ENCODE results near the gene RAB27B.

DNA sequence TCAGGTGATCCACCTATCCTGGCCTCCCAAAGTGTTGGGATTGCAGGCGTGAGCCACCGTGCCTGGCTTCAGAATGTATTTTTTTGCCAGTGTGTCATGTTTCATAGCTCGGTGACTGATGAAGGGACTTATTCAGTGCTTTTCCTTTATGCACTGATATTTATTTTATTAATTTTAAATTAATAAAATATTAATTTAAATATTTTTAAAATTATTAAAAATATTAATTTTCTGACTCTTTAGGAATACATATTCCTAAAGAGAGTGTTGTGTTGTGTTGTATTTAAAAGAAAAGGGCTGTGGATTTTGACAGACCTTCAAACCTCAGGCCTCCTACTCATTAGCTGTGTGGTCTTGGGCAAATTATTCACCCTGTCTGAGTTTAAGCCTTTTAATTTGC is 22.3 kb downstream of the RAB27B start:
- TF ChIP-seq ZNF8 (CRISPR knock-in tag; IDR thresholded peaks at IDR 0.05): no peak
- no peak for TF ChIP-seq CSDC2 (CRISPR knock-in tag; IDR thresholded peaks at IDR 0.05)
- no peak for TF ChIP-seq TCF4 (CRISPR knock-in tag; IDR thresholded peaks at IDR 0.05; ENCODE audit: borderline replicate concordance)
- TF ChIP-seq, protein P1, sequence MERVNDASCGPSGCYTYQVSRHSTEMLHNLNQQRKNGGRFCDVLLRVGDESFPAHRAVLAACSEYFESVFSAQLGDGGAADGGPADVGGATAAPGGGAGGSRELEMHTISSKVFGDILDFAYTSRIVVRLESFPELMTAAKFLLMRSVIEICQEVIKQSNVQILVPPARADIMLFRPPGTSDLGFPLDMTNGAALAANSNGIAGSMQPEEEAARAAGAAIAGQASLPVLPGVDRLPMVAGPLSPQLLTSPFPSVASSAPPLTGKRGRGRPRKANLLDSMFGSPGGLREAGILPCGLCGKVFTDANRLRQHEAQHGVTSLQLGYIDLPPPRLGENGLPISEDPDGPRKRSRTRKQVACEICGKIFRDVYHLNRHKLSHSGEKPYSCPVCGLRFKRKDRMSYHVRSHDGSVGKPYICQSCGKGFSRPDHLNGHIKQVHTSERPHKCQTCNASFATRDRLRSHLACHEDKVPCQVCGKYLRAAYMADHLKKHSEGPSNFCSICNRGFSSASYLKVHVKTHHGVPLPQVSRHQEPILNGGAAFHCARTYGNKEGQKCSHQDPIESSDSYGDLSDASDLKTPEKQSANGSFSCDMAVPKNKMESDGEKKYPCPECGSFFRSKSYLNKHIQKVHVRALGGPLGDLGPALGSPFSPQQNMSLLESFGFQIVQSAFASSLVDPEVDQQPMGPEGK (CRISPR knock-in tag; IDR thresholded peaks at IDR 0.05; ENCODE audit: borderline replicate concordance): no peak
- no peak for TF ChIP-seq ZNF70 (CRISPR knock-in tag; IDR thresholded peaks at IDR 0.05)
- no peak for TF ChIP-seq SNAI2 (CRISPR knock-in tag; IDR thresholded peaks at IDR 0.05)
- no peak for TF ChIP-seq RARB (CRISPR knock-in tag; IDR thresholded peaks at IDR 0.05)
- TF ChIP-seq ZFP30 (CRISPR knock-in tag; IDR thresholded peaks at IDR 0.05): no peak
- TF ChIP-seq, protein P2, sequence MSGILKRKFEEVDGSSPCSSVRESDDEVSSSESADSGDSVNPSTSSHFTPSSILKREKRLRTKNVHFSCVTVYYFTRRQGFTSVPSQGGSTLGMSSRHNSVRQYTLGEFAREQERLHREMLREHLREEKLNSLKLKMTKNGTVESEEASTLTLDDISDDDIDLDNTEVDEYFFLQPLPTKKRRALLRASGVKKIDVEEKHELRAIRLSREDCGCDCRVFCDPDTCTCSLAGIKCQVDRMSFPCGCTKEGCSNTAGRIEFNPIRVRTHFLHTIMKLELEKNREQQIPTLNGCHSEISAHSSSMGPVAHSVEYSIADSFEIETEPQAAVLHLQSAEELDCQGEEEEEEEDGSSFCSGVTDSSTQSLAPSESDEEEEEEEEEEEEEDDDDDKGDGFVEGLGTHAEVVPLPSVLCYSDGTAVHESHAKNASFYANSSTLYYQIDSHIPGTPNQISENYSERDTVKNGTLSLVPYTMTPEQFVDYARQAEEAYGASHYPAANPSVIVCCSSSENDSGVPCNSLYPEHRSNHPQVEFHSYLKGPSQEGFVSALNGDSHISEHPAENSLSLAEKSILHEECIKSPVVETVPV (CRISPR knock-in tag; IDR thresholded peaks at IDR 0.05): no peak
- TF ChIP-seq, protein P3, sequence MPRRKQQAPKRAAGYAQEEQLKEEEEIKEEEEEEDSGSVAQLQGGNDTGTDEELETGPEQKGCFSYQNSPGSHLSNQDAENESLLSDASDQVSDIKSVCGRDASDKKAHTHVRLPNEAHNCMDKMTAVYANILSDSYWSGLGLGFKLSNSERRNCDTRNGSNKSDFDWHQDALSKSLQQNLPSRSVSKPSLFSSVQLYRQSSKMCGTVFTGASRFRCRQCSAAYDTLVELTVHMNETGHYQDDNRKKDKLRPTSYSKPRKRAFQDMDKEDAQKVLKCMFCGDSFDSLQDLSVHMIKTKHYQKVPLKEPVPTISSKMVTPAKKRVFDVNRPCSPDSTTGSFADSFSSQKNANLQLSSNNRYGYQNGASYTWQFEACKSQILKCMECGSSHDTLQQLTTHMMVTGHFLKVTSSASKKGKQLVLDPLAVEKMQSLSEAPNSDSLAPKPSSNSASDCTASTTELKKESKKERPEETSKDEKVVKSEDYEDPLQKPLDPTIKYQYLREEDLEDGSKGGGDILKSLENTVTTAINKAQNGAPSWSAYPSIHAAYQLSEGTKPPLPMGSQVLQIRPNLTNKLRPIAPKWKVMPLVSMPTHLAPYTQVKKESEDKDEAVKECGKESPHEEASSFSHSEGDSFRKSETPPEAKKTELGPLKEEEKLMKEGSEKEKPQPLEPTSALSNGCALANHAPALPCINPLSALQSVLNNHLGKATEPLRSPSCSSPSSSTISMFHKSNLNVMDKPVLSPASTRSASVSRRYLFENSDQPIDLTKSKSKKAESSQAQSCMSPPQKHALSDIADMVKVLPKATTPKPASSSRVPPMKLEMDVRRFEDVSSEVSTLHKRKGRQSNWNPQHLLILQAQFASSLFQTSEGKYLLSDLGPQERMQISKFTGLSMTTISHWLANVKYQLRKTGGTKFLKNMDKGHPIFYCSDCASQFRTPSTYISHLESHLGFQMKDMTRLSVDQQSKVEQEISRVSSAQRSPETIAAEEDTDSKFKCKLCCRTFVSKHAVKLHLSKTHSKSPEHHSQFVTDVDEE (CRISPR knock-in tag; IDR thresholded peaks at IDR 0.05): no peak
- TF ChIP-seq, protein P4, sequence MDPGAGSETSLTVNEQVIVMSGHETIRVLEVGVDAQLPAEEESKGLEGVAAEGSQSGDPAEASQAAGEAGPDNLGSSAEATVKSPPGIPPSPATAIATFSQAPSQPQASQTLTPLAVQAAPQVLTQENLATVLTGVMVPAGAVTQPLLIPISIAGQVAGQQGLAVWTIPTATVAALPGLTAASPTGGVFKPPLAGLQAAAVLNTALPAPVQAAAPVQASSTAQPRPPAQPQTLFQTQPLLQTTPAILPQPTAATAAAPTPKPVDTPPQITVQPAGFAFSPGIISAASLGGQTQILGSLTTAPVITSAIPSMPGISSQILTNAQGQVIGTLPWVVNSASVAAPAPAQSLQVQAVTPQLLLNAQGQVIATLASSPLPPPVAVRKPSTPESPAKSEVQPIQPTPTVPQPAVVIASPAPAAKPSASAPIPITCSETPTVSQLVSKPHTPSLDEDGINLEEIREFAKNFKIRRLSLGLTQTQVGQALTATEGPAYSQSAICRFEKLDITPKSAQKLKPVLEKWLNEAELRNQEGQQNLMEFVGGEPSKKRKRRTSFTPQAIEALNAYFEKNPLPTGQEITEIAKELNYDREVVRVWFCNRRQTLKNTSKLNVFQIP (CRISPR knock-in tag; IDR thresholded peaks at IDR 0.05; ENCODE audit: borderline replicate concordance, low read depth): no peak

Measured in SK-N-SH treated with all-trans-retinoic acid at 6 μM for 48 hours (cell line).